H1 (cell line): Measurements from ENCODE around the gene SLC7A11. TPM values are rescaled to one million over a fixed set of nuclear protein-coding genes. Genes with fewer than 3 reads are reported as not detected.
A peak's percentile ranks its signal among the peaks of the same experiment; 100 is the strongest.

Source experiments
- CTCF ChIA-PET: fragments of 300-600 bp; sonication (Branson Sonifier 250); formaldehyde crosslinking; loops from one replicate; lab custom pipeline; 2021; ENCODE audit not compliant: partially characterized antibody; lab: Charles Lee
- POLR2A ChIA-PET: fragments of 300-600 bp; sonication (Branson Sonifier 250); formaldehyde crosslinking; loops from one replicate; lab custom pipeline; 2021; ENCODE audit warnings: inconsistent platforms; ENCODE audit not compliant: partially characterized antibody; lab: Charles Lee
- DNase-seq, 2 experiments: peaks; one replicate each; pipeline versions ENCODE4 v3.0.0 to v3.0.0-alpha.2; 2010 to 2022; ENCODE audit warnings: low spot score in 2 of 2, low read depth in 1 of 2, mixed read lengths in 1 of 2
- FAIRE-seq: peaks from 2 replicates; lab custom pipeline; 2011; peaks lifted over from hg19 to GRCh38; lab: Jason Lieb, UNC
- H2AFZ ChIP-seq: 2 replicates; pipeline ENCODE4 v1.8.1; 2012; ENCODE audit warnings: low read length, inconsistent platforms
- H2AK5ac ChIP-seq: 2 replicates; pipeline ENCODE4 v1.6.1; 2013; ENCODE audit warnings: low read depth, low read length
- H2BK120ac ChIP-seq: replicated peaks from 2 replicates; pipeline ENCODE3; 2013; ENCODE audit warnings: low read depth, low read length, inconsistent platforms
- H2BK12ac ChIP-seq: 2 replicates; pipeline ENCODE4 v1.6.1; 2013; ENCODE audit warnings: low read depth, low read length
- H2BK15ac ChIP-seq: 2 replicates; pipeline ENCODE4 v1.6.1; 2013; ENCODE audit warnings: low read length
- H2BK20ac ChIP-seq: 2 replicates; pipeline ENCODE4 v1.6.1; 2013; ENCODE audit warnings: low read length
- H2BK5ac ChIP-seq: 2 replicates; pipeline ENCODE4 v1.6.1; 2013; ENCODE audit warnings: low read depth, low read length
- H3K14ac ChIP-seq: 2 replicates; pipeline ENCODE4 v1.6.1; 2013; ENCODE audit warnings: inconsistent platforms; ENCODE audit not compliant: insufficient read length
- H3K18ac ChIP-seq: 2 replicates; pipeline ENCODE4 v1.6.1; 2013; ENCODE audit warnings: low read length; ENCODE audit errors: extremely low read depth
- H3K23ac ChIP-seq: 2 replicates; pipeline ENCODE4 v1.6.1; 2013; ENCODE audit warnings: inconsistent platforms; ENCODE audit not compliant: insufficient read length
- H3K23me2 ChIP-seq: 2 replicates; pipeline ENCODE4 v1.6.1; 2013; ENCODE audit warnings: low read depth, low read length
- H3K27ac ChIP-seq: 2 replicates; pipeline ENCODE4 v1.6.1; 2011; ENCODE audit warnings: low read depth, low read length, inconsistent platforms
- H3K27me3 ChIP-seq, 4 experiments: replicated peaks in 1 of 4; 1 replicate in 1 of 4; 2 replicates in 3 of 4; pipeline versions ENCODE4 v1.6.1 to v1.8.1; 2011 to 2013; ENCODE audit warnings: low read length in 3 of 4, mild to moderate bottlenecking in 3 of 4, inconsistent platforms in 2 of 4, mixed read lengths in 2 of 4, moderate library complexity in 1 of 4; ENCODE audit not compliant: control insufficient read depth in 3 of 4, insufficient read depth in 3 of 4; ENCODE audit errors: extremely low read depth in 1 of 4
- H3K36me3 ChIP-seq, 4 experiments: 2 replicates each; pipeline versions ENCODE4 v1.6.1 to v1.8.1; 2011 to 2013; ENCODE audit warnings: mild to moderate bottlenecking in 4 of 4, low read length in 3 of 4, moderate library complexity in 2 of 4, control low read depth in 1 of 4, inconsistent platforms in 1 of 4; ENCODE audit not compliant: insufficient read depth in 4 of 4, control insufficient read depth in 2 of 4
- H3K4ac ChIP-seq: replicated peaks from 2 replicates; pipeline ENCODE3; 2013; ENCODE audit warnings: low read length, low read depth, mixed read lengths, inconsistent platforms; ENCODE audit not compliant: insufficient read length
- H3K4me1 ChIP-seq, 4 experiments: replicated peaks in 1 of 4; 1 replicate in 1 of 4; 2 replicates in 3 of 4; pipeline versions ENCODE4 v1.6.1 to v1.8.1; 2011 to 2013; ENCODE audit warnings: low read length in 3 of 4, inconsistent platforms in 2 of 4, mixed read lengths in 1 of 4; ENCODE audit not compliant: insufficient read depth in 4 of 4, control insufficient read depth in 3 of 4
- H3K4me2 ChIP-seq, 2 experiments: 2 replicates each; pipeline versions ENCODE4 v1.6.1 to v1.8.1; 2011 to 2013; ENCODE audit warnings: low read depth in 2 of 2, low read length in 2 of 2, control low read depth in 1 of 2, inconsistent platforms in 1 of 2, mild to moderate bottlenecking in 1 of 2; ENCODE audit not compliant: insufficient read depth in 1 of 2
- H3K4me3 ChIP-seq, 4 experiments: fragments of 200-600, 300-600 bp in 1 of 4; sonication (generic), shearing (Covaris generic), sonication (Bioruptor Twin) in 1 of 4; 2 replicates each; pipeline versions ENCODE4 v1.5.1 to v1.8.1; 2011 to 2016; ENCODE audit warnings: low read length in 4 of 4, low read depth in 3 of 4, control low read depth in 2 of 4, inconsistent platforms in 2 of 4, mild to moderate bottlenecking in 2 of 4, mixed read lengths in 1 of 4, moderate library complexity in 1 of 4; ENCODE audit not compliant: insufficient read depth in 2 of 4; ENCODE audit errors: extremely low read depth in 1 of 4
- H3K56ac ChIP-seq: replicated peaks from 2 replicates; pipeline ENCODE3; 2013; ENCODE audit warnings: low read depth, mild to moderate bottlenecking, mixed read lengths, low read length, inconsistent platforms; ENCODE audit not compliant: insufficient read length
- H3K79me1 ChIP-seq: 2 replicates; pipeline ENCODE4 v1.6.1; 2013; ENCODE audit warnings: low read depth, low read length, control low read depth
- H3K79me2 ChIP-seq, 2 experiments: 2 replicates each; pipeline versions ENCODE4 v1.6.1 to v1.8.1; 2012 to 2013; ENCODE audit warnings: low read length in 2 of 2, mild to moderate bottlenecking in 2 of 2, inconsistent platforms in 1 of 2; ENCODE audit not compliant: insufficient read depth in 2 of 2, control insufficient read depth in 1 of 2
- H3K9ac ChIP-seq, 4 experiments: replicated peaks in 1 of 4; 1 replicate in 1 of 4; 2 replicates in 3 of 4; pipeline versions ENCODE4 v1.6.1 to v1.8.1; 2011 to 2013; ENCODE audit warnings: low read depth in 3 of 4, low read length in 3 of 4, control low read depth in 2 of 4, mild to moderate bottlenecking in 2 of 4, moderate library complexity in 2 of 4, inconsistent platforms in 1 of 4; ENCODE audit errors: extremely low read depth in 1 of 4
- H3K9me3 ChIP-seq, 2 experiments: 2 replicates each; pipeline versions ENCODE4 v1.6.1 to v1.8.1; 2012 to 2013; ENCODE audit warnings: mild to moderate bottlenecking in 2 of 2, moderate library complexity in 2 of 2, control low read depth in 1 of 2, inconsistent platforms in 1 of 2, low read depth in 1 of 2, low read length in 1 of 2, mixed read lengths in 1 of 2; ENCODE audit not compliant: insufficient read depth in 2 of 2
- H4K20me1 ChIP-seq, 2 experiments: replicated peaks in 1 of 2; 2 replicates each; pipeline versions ENCODE3 to v1.8.1; 2011 to 2013; ENCODE audit warnings: inconsistent platforms in 2 of 2, low read length in 2 of 2, mild to moderate bottlenecking in 1 of 2; ENCODE audit not compliant: insufficient read depth in 2 of 2, control insufficient read depth in 1 of 2
- H4K5ac ChIP-seq: 2 replicates; pipeline ENCODE4 v1.6.1; 2013; ENCODE audit warnings: low read length, low read depth, mixed read lengths, inconsistent platforms; ENCODE audit not compliant: insufficient read length
- H4K8ac ChIP-seq: 2 replicates; pipeline ENCODE4 v1.8.0; 2013; ENCODE audit warnings: mild to moderate bottlenecking, moderate library complexity, low read length, inconsistent platforms; ENCODE audit not compliant: insufficient read depth; ENCODE audit errors: extremely low read depth
- H4K91ac ChIP-seq: replicated peaks from 2 replicates; pipeline ENCODE3; 2013; ENCODE audit warnings: low read length, mixed read lengths, inconsistent platforms; ENCODE audit not compliant: insufficient read length
- BACH1 ChIP-seq: IDR thresholded peaks from 2 replicates; pipeline ENCODE4 v1.6.1; 2012; ENCODE audit warnings: low read length, improper control_type of control experiment
- CHD2 ChIP-seq: IDR thresholded peaks from 2 replicates; pipeline ENCODE4 v1.6.1; 2012; ENCODE audit warnings: low read length, improper control_type of control experiment
- CTBP2 ChIP-seq: IDR thresholded peaks from 2 replicates; pipeline ENCODE4 v1.7.0; 2011; ENCODE audit warnings: borderline replicate concordance, mild to moderate bottlenecking, moderate library complexity, mixed read lengths, low read length; ENCODE audit not compliant: insufficient read depth, insufficient read length
- EGR1 ChIP-seq: IDR thresholded peaks from 2 replicates; pipeline ENCODE4 v1.6.1; 2011; ENCODE audit warnings: low read depth, low read length, borderline replicate concordance
- EP300 ChIP-seq, 2 experiments: IDR thresholded peaks; 1 replicate in 1 of 2; 2 replicates in 1 of 2; pipeline ENCODE4 v1.6.1; 2011 to 2012; ENCODE audit warnings: low read depth in 2 of 2, low read length in 2 of 2, mild to moderate bottlenecking in 2 of 2, borderline replicate concordance in 1 of 2, inconsistent platforms in 1 of 2, moderate library complexity in 1 of 2
- FOSL1 ChIP-seq: IDR thresholded peaks from 2 replicates; pipeline ENCODE4 v1.6.1; 2011; ENCODE audit warnings: mild to moderate bottlenecking, low read depth, low read length, moderate library complexity; ENCODE audit not compliant: insufficient read depth
- KDM5A ChIP-seq: fragments of 200-600 bp; IDR thresholded peaks from 2 replicates; pipeline ENCODE4 v1.7.1; 2012; ENCODE audit warnings: mild to moderate bottlenecking, low read length, inconsistent platforms, mixed read lengths
- RBBP5 ChIP-seq: IDR thresholded peaks from 2 replicates; pipeline ENCODE4 v1.7.1; 2012; ENCODE audit warnings: low read depth, mild to moderate bottlenecking, inconsistent platforms, low read length, moderate library complexity, borderline replicate concordance
- SIRT6 ChIP-seq: IDR thresholded peaks from one replicate; pipeline ENCODE4 v1.7.1; 2012; ENCODE audit warnings: low read length, inconsistent platforms
- SUZ12 ChIP-seq: fragments of 200-600 bp; sonication (generic); IDR thresholded peaks from 2 replicates; pipeline ENCODE4 v1.6.1; 2012; ENCODE audit warnings: mild to moderate bottlenecking, inconsistent platforms, low read length, moderate library complexity, mixed read lengths
- TAF1 ChIP-seq: IDR thresholded peaks from 2 replicates; pipeline ENCODE4 v1.6.1; 2011; ENCODE audit warnings: mild to moderate bottlenecking, low read depth, low read length
- TEAD4 ChIP-seq: IDR thresholded peaks from 2 replicates; pipeline ENCODE4 v1.6.1; 2012; ENCODE audit warnings: low read depth, low read length, inconsistent platforms, mixed read lengths
- WGBS, 2 experiments: shearing (Covaris generic) in 1 of 2; methylation state at CpG; one replicate each; pipeline versions ENCODE4 v1.1.6 to v1.1.7; 2013 to 2015; ENCODE audit warnings: low lambda C conversion rate in 2 of 2, mixed read lengths in 2 of 2, inconsistent platforms in 1 of 2, low coverage in 1 of 2, missing lambda C conversion rate in 1 of 2; ENCODE audit not compliant: insufficient replicate concordance in 2 of 2, insufficient coverage in 1 of 2, insufficient read length in 1 of 2; ENCODE audit errors: extremely low coverage in 1 of 2, missing lambda C conversion rate in 1 of 2; 5-methylcytosine and 5-hydroxymethylcytosine counted together
- polyA plus RNA-seq, 7 experiments: library from polyadenylated mRNA; depleted of rRNA in 3 of 7; stranded (reverse) in 5 of 7; unstranded in 2 of 7; fragments of >200 nt in 5 of 7; fragments of 200-250 nt in 2 of 7; gene quantifications; 1 replicate in 5 of 7; 2 replicates in 1 of 7; 4 replicates in 1 of 7; pipeline versions ENCODE4 v1.2.1 to v1.2.3, GENCODE V29; 2011 to 2013; ENCODE audit warnings: missing spikeins in 2 of 7, mixed read lengths in 2 of 7
- total RNA-seq: library from RNA; stranded (reverse); fragmentation: NEBNext Ultra II Directional; extraction: Animal tissue kit (Norgen Biotek cat#: 25700); gene quantifications from 2 replicates; pipeline ENCODE4 v1.2.1, GENCODE V29; 2021
- TF ChIP-seq, protein P1 (sequence below): IDR thresholded peaks from 2 replicates; pipeline ENCODE4 v1.6.1; 2012; ENCODE audit warnings: inconsistent platforms

SLC7A11 gene
- total and polyA plus RNA-seq, 2 of the 8 experiments (the other 6 are each of a cell fraction or from before 2014, with no cell fraction given): 6.6 to 17.0 TPM

DNA sequence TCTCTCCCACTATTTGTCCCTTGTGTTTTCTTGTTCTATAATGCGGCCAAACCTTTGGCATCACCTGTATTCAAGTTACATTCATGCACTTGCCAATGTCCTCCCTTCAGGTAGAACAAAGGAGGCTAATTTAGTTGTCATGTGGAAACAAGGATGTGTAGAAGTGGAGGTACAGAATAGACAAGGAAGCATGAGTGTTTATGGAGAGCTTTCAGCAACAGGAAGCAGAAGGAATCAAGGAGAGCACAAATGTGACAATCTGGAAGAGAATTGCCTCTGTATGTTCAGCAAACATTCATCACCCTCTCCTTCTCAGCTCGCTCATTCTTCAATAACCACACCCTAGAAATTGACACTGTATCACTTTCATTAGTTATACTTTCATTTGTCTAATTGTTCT lies 103.4 kb downstream of the SLC7A11 start:
- POLR2A ChIA-PET: no interaction called here
- Histone ChIP-seq H2BK20ac (no peak overlapping the region), H3K23ac (no peak overlapping the region), H3K9me3 (no peaks in the 10 kb centered on the region), H3K27ac (no peak overlapping the region), H2BK15ac (no peak overlapping the region), H3K79me1 (no peaks in the 10 kb centered on the region), H3K27me3 (no peaks in the 10 kb centered on the region), H3K23me2 (no peaks in the 10 kb centered on the region), H3K79me2 (no peaks in the 10 kb centered on the region), H3K4me3 (no peak overlapping the region), H2AK5ac (no peak overlapping the region), H4K91ac (no peak overlapping the region), H4K20me1 (no peaks in the 10 kb centered on the region), H2AFZ (peak overlapping the region; percentile 85), H3K4me2 (no peak overlapping the region), H3K4ac (no peak overlapping the region), H2BK12ac (no peak overlapping the region), H3K14ac (no peak overlapping the region), H3K9ac (no peak overlapping the region), H4K8ac (no peak overlapping the region), H3K4me1 (no peaks in the 10 kb centered on the region), H2BK5ac (no peak overlapping the region), H3K36me3 (no peaks in the 10 kb centered on the region), H4K5ac (no peak overlapping the region), H3K56ac (no peak overlapping the region), H3K18ac (no peak overlapping the region), H2BK120ac (no peak overlapping the region)
- CTCF ChIA-PET: no interaction called here
- no peak for TF ChIP-seq TEAD4
- TF ChIP-seq BACH1: no peak
- no peak for TF ChIP-seq RBBP5
- TF ChIP-seq EGR1: no peak
- TF ChIP-seq, protein P1, sequence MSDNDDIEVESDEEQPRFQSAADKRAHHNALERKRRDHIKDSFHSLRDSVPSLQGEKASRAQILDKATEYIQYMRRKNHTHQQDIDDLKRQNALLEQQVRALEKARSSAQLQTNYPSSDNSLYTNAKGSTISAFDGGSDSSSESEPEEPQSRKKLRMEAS: no peak
- TF ChIP-seq CHD2: no peak
- no peak for TF ChIP-seq SIRT6
- TF ChIP-seq TAF1: no peak
- TF ChIP-seq CTBP2: no peak
- TF ChIP-seq SUZ12: no peak
- no peak for TF ChIP-seq EP300 (IDR thresholded peaks at IDR 0.05; ENCODE audit: borderline replicate concordance in 1 of 2, low read depth in 2 of 2, low read length in 2 of 2)
- TF ChIP-seq FOSL1: no peak
- no peak for TF ChIP-seq KDM5A
- DNase-seq (no peak), FAIRE-seq (no peak)
- 88% methylated on average over 2 of the region's 2 CpGs; no CpG with 5 or more reads in 1 of the 2 experiments for WGBS, 2 experiments
